Trophoblast cell (in vitro differentiated cells and primary cell): ENCODE data around the gene SLC30A7.
A peak's percentile ranks its signal among the peaks of the same experiment; 100 is the strongest.

ENCODE experiments used
- DNase-seq, 2 donors: peaks; one replicate each; pipeline ENCODE4 v3.0.0-alpha.2; 2016
- H2AFZ ChIP-seq: 2 replicates; pipeline ENCODE4 v1.6.1; 2013; ENCODE audit warnings: low read length, moderate library complexity, mild to moderate bottlenecking; ENCODE audit not compliant: insufficient read depth, poor library complexity
- H2AK5ac ChIP-seq: 2 replicates; pipeline ENCODE4 v1.6.1; 2013; ENCODE audit warnings: mild to moderate bottlenecking, low read length
- H2BK120ac ChIP-seq: 2 replicates; pipeline ENCODE4 v1.6.1; 2013; ENCODE audit warnings: low read length, mild to moderate bottlenecking, moderate library complexity; ENCODE audit not compliant: insufficient read depth, poor library complexity
- H2BK12ac ChIP-seq: 2 replicates; pipeline ENCODE4 v1.6.1; 2013; ENCODE audit warnings: mild to moderate bottlenecking, low read length, moderate library complexity
- H2BK5ac ChIP-seq: 2 replicates; pipeline ENCODE4 v1.6.1; 2013; ENCODE audit warnings: low read length, low read depth, moderate library complexity, mild to moderate bottlenecking; ENCODE audit not compliant: poor library complexity
- H3K14ac ChIP-seq: 2 replicates; pipeline ENCODE4 v1.6.1; 2013; ENCODE audit warnings: mild to moderate bottlenecking, low read length
- H3K18ac ChIP-seq: 2 replicates; pipeline ENCODE4 v1.6.1; 2013; ENCODE audit warnings: mild to moderate bottlenecking, low read length
- H3K23ac ChIP-seq: 2 replicates; pipeline ENCODE4 v1.6.1; 2013; ENCODE audit warnings: low read length
- H3K27ac ChIP-seq: 2 replicates; pipeline ENCODE4 v1.5.1; 2013; ENCODE audit warnings: low read depth, mild to moderate bottlenecking, inconsistent platforms, low read length, moderate library complexity
- H3K27me3 ChIP-seq: 2 replicates; pipeline ENCODE4 v1.6.1; 2013; ENCODE audit warnings: inconsistent platforms, mild to moderate bottlenecking, low read length, moderate library complexity; ENCODE audit not compliant: insufficient read depth
- H3K36me3 ChIP-seq, 2 experiments: 1 replicate in 1 of 2; 2 replicates in 1 of 2; pipeline ENCODE4 v1.6.1; 2013; ENCODE audit warnings: low read length in 2 of 2, mild to moderate bottlenecking in 2 of 2, moderate library complexity in 1 of 2; ENCODE audit not compliant: insufficient read depth in 2 of 2, control insufficient read depth in 1 of 2
- H3K4ac ChIP-seq: 2 replicates; pipeline ENCODE4 v1.6.1; 2013; ENCODE audit warnings: low read depth, mild to moderate bottlenecking, low read length, moderate library complexity
- H3K4me1 ChIP-seq, 2 experiments: 1 replicate in 1 of 2; 2 replicates in 1 of 2; pipeline ENCODE4 v1.6.1; 2013; ENCODE audit warnings: low read length in 2 of 2, mild to moderate bottlenecking in 2 of 2, moderate library complexity in 1 of 2; ENCODE audit not compliant: insufficient read depth in 2 of 2, control insufficient read depth in 1 of 2
- H3K4me2 ChIP-seq: 2 replicates; pipeline ENCODE4 v1.6.1; 2013; ENCODE audit warnings: inconsistent platforms, mild to moderate bottlenecking, low read length, moderate library complexity
- H3K4me3 ChIP-seq: 2 replicates; pipeline ENCODE4 v1.5.1; 2013; ENCODE audit warnings: mild to moderate bottlenecking, low read depth, low read length, inconsistent platforms
- H3K79me1 ChIP-seq: one replicate; pipeline ENCODE4 v1.6.1; 2013; ENCODE audit warnings: low read length
- H3K79me2 ChIP-seq: 2 replicates; pipeline ENCODE4 v1.6.1; 2013; ENCODE audit warnings: low read length, mild to moderate bottlenecking; ENCODE audit not compliant: control insufficient read depth, insufficient read depth, poor library complexity
- H3K9ac ChIP-seq: 2 replicates; pipeline ENCODE4 v1.6.1; 2013; ENCODE audit warnings: mild to moderate bottlenecking, low read length
- H3K9me3 ChIP-seq: 2 replicates; pipeline ENCODE4 v1.6.1; 2013; ENCODE audit warnings: low read depth, mild to moderate bottlenecking, control low read depth, inconsistent platforms, low read length; ENCODE audit not compliant: insufficient read depth
- H4K12ac ChIP-seq: 2 replicates; pipeline ENCODE4 v1.6.1; 2013; ENCODE audit warnings: low read depth, mild to moderate bottlenecking, low read length, moderate library complexity
- H4K8ac ChIP-seq: 2 replicates; pipeline ENCODE4 v1.6.1; 2013; ENCODE audit warnings: low read depth, mild to moderate bottlenecking, low read length, moderate library complexity
- H4K91ac ChIP-seq: one replicate; pipeline ENCODE4 v1.6.1; 2013; ENCODE audit warnings: low read depth, mild to moderate bottlenecking, low read length, moderate library complexity
- WGBS: extraction: QIAGEN DNeasy Blood & Tissue Kit; methylation state at CpG from one replicate; pipeline ENCODE4 v1.1.7; 2013; ENCODE audit warnings: missing lambda C conversion rate; ENCODE audit not compliant: insufficient read length, insufficient coverage; ENCODE audit errors: extremely low coverage; 5-methylcytosine and 5-hydroxymethylcytosine counted together

SLC30A7 gene

GRCh38 chr1:100896481-100896982, 642 bp downstream of the SLC30A7 start:
- peak overlapping the region; percentile 75 for H2AK5ac ChIP-seq
- WGBS = no CpG with 5 or more reads among the region's 12 CpGs
- H2BK120ac ChIP-seq = peak overlapping the region; percentile 85

GRCh38 chr1:100902365-100902764, 6.5 kb downstream of the SLC30A7 start:
- Histone ChIP-seq H3K9ac (no peak overlapping the region), H4K12ac (no peak overlapping the region), H3K79me1 (no peaks in the 10 kb centered on the region), H2AFZ (no peak overlapping the region), H3K4ac (no peak overlapping the region), H3K36me3 (peaks cover 7 to 9% of the 10 kb centered on the region in 2 experiments), H2AK5ac (no peak overlapping the region), H3K4me3 (no peak overlapping the region), H3K4me1 (no peaks in the 10 kb centered on the region), H3K9me3 (no peaks in the 10 kb centered on the region), H2BK5ac (no peak overlapping the region), H2BK120ac (no peak overlapping the region), H3K18ac (no peak overlapping the region), H2BK12ac (no peak overlapping the region), H3K4me2 (no peak overlapping the region), H4K8ac (no peak overlapping the region), H3K23ac (no peak overlapping the region), H3K27me3 (no peaks in the 10 kb centered on the region), H3K14ac (no peak overlapping the region), H3K79me2 (no peaks in the 10 kb centered on the region), H3K27ac (no peak overlapping the region), H4K91ac (no peak overlapping the region)
- WGBS = no CpG with 5 or more reads among the region's 1 CpG
- no peak for DNase-seq

More at GRCh38 chr1:100896481-100896982, 642 bp downstream of the SLC30A7 start:
- peak; percentile 37 to 66 for DNase-seq
- Histone ChIP-seq H3K79me2 (peaks cover 11% of the 10 kb centered on the region), H3K4ac (peak overlapping the region; percentile 93), H2BK5ac (peak overlapping the region; percentile 79), H3K23ac (no peak overlapping the region), H3K79me1 (peaks cover 15% of the 10 kb centered on the region), H3K4me2 (peak overlapping the region; percentile 72), H4K91ac (peak overlapping the region; percentile 84), H3K4me1 (no peaks in the 10 kb centered on the region), H3K27ac (peak overlapping the region; percentile 46), H3K9ac (peak overlapping the region; percentile 86), H2AFZ (peak overlapping the region; percentile 97), H3K18ac (peak overlapping the region; percentile 91), H3K36me3 (peaks cover 2 to 5% of the 10 kb centered on the region in 2 experiments), H3K4me3 (peak overlapping the region; percentile 83), H4K8ac (peak overlapping the region; percentile 93), H2BK12ac (peak overlapping the region; percentile 35), H3K9me3 (no peaks in the 10 kb centered on the region), H3K14ac (peak overlapping the region; percentile 84), H4K12ac (peak overlapping the region; percentile 90), H3K27me3 (no peaks in the 10 kb centered on the region)

GRCh38 chr1:100903777-100904176, 7.9 kb downstream of the SLC30A7 start:
- Histone ChIP-seq H3K4me2 (no peak overlapping the region), H3K79me1 (no peaks in the 10 kb centered on the region), H3K4ac (no peak overlapping the region), H2BK120ac (no peak overlapping the region), H2AK5ac (no peak overlapping the region), H2BK12ac (no peak overlapping the region), H3K9ac (no peak overlapping the region), H2AFZ (no peak overlapping the region), H3K9me3 (no peaks in the 10 kb centered on the region), H4K12ac (no peak overlapping the region), H4K8ac (no peak overlapping the region), H3K4me3 (no peak overlapping the region), H3K36me3 (peaks cover 7 to 9% of the 10 kb centered on the region in 2 experiments), H4K91ac (no peak overlapping the region), H3K27ac (no peak overlapping the region), H3K18ac (no peak overlapping the region), H3K14ac (no peak overlapping the region), H3K23ac (no peak overlapping the region), H3K27me3 (no peaks in the 10 kb centered on the region), H2BK5ac (no peak overlapping the region), H3K79me2 (no peaks in the 10 kb centered on the region), H3K4me1 (no peaks in the 10 kb centered on the region)
- DNase-seq = no peak
- no CpG with 5 or more reads among the region's 1 CpG for WGBS

- no peak overlapping the region for H2AFZ ChIP-seq
- H2BK120ac ChIP-seq = no peak overlapping the region
- H2BK12ac ChIP-seq = no peak overlapping the region
- H3K4me1 ChIP-seq = no peaks in the 10 kb centered on the region
- no peak for DNase-seq
- H4K8ac ChIP-seq = no peak overlapping the region
- H3K79me1 ChIP-seq = no peaks in the 10 kb centered on the region
- no peak overlapping the region for H3K4me3 ChIP-seq
- no peak overlapping the region for H4K12ac ChIP-seq
- no peaks in the 10 kb centered on the region for H3K27me3 ChIP-seq
- peaks cover 5 to 7% of the 10 kb centered on the region in 2 experiments for H3K36me3 ChIP-seq
- H3K9ac ChIP-seq = no peak overlapping the region
- H3K18ac ChIP-seq = no peak overlapping the region
- H3K4ac ChIP-seq = no peak overlapping the region
- no peak overlapping the region for H3K4me2 ChIP-seq
- H3K79me2 ChIP-seq = no peaks in the 10 kb centered on the region
- no peak overlapping the region for H4K91ac ChIP-seq
- no peak overlapping the region for H2AK5ac ChIP-seq
- H3K9me3 ChIP-seq = no peaks in the 10 kb centered on the region
- no CpG with 5 or more reads among the region's 2 CpGs for WGBS
- H3K27ac ChIP-seq = no peak overlapping the region
- no peak overlapping the region for H2BK5ac ChIP-seq
- no peak overlapping the region for H3K14ac ChIP-seq
- no peak overlapping the region for H3K23ac ChIP-seq
Measured at GRCh38 chr1:100904528-100904927, 8.6 kb downstream of the SLC30A7 start.
